ENCODE results near the gene RASL10A. TPM values are rescaled to one million over a fixed set of nuclear protein-coding genes. Genes with fewer than 3 reads are reported as not detected.

The RASL10A gene
- total RNA-seq, 2 donors from 2014 or later = 1.1 to 1.8 TPM

GRCh38 chr22:29331658-29332300, 16.3 kb upstream of the RASL10A start:
- Histone ChIP-seq H3K4me1 (no peaks in the 10 kb centered on the region), H3K36me3 (peaks cover 68% of the 10 kb centered on the region), H3K27ac (no peak overlapping the region), H3K4me3 (no peak overlapping the region), H3K27me3 (no peaks in the 10 kb centered on the region), H3K9me3 (no peaks in the 10 kb centered on the region)
- no peak for DNase-seq (ENCODE audit: low spot score)
- no peak for TF ChIP-seq CTCF (IDR thresholded peaks at IDR 0.05)

- DNase-seq (ENCODE audit: low spot score) = no peak
- Histone ChIP-seq H3K4me1 (no peaks in the 10 kb centered on the region), H3K27ac (no peak overlapping the region), H3K36me3 (peaks cover 68% of the 10 kb centered on the region), H3K27me3 (no peaks in the 10 kb centered on the region), H3K9me3 (no peaks in the 10 kb centered on the region), H3K4me3 (no peak overlapping the region)
- TF ChIP-seq CTCF (IDR thresholded peaks at IDR 0.05) = no peak
These were observed 15.7 kb upstream of the RASL10A start for GRCh38 chr22:29331213-29331612.

GRCh38 chr22:29330753-29331152, 15.3 kb upstream of the RASL10A start:
- peaks cover 68% of the 10 kb centered on the region for H3K36me3 ChIP-seq
- DNase-seq (ENCODE audit: low spot score) = no peak
- TF ChIP-seq CTCF (IDR thresholded peaks at IDR 0.05) = no peak
- H3K4me3 ChIP-seq = no peak overlapping the region
- H3K27me3 ChIP-seq = no peaks in the 10 kb centered on the region
- H3K4me1 ChIP-seq = no peaks in the 10 kb centered on the region
- H3K27ac ChIP-seq = no peak overlapping the region
- H3K9me3 ChIP-seq = no peaks in the 10 kb centered on the region

- no peaks in the 10 kb centered on the region for H3K4me1 ChIP-seq
- no peak for TF ChIP-seq CTCF (IDR thresholded peaks at IDR 0.05)
- DNase-seq (ENCODE audit: low spot score) = no peak
- H3K4me3 ChIP-seq = no peak overlapping the region
- no peaks in the 10 kb centered on the region for H3K27me3 ChIP-seq
- no peak overlapping the region for H3K27ac ChIP-seq
- peaks cover 65% of the 10 kb centered on the region for H3K36me3 ChIP-seq
- H3K9me3 ChIP-seq = no peaks in the 10 kb centered on the region
These were observed 14.8 kb upstream of the RASL10A start for GRCh38 chr22:29330291-29330690.

GRCh38 chr22:29329581-29329980, 14.1 kb upstream of the RASL10A start:
- no peak for DNase-seq (ENCODE audit: low spot score)
- H3K27ac ChIP-seq = no peak overlapping the region
- H3K4me1 ChIP-seq = no peaks in the 10 kb centered on the region

More at GRCh38 chr22:29329581-29329980, 14.1 kb upstream of the RASL10A start:
- H3K4me3 ChIP-seq = no peak overlapping the region
- no peaks in the 10 kb centered on the region for H3K9me3 ChIP-seq
- no peak for TF ChIP-seq CTCF (IDR thresholded peaks at IDR 0.05)
- H3K27me3 ChIP-seq = no peaks in the 10 kb centered on the region
- peaks cover 58% of the 10 kb centered on the region for H3K36me3 ChIP-seq
